GM12878 (cell line): Measurements from ENCODE around the gene C19orf12. TPM values are rescaled to one million over a fixed set of nuclear protein-coding genes. Genes with fewer than 3 reads are reported as not detected.

Experiments
- ATAC-seq: fragments of 200-7000 bp; cut with Tn5 transposase; 3 replicates; pipeline ENCODE4 v1.9.1; 2020; ENCODE audit warnings: mild to moderate bottlenecking, moderate library complexity
- BruUV-seq: library from RNA; stranded (reverse); fragments of 400-500 nt; replicated peaks from 2 replicates; lab custom pipeline; 2021; lab: Mats Ljungman, UMichigan
- CTCF ChIA-PET: fragments of 300-600 bp; sonication (Branson Sonifier 250); formaldehyde crosslinking; extraction: SDS; loops from one replicate; lab custom pipeline; 2021; ENCODE audit warnings: inconsistent platforms; lab: Yijun Ruan, JAX
- POLR2A ChIA-PET: fragments of 350-600 bp; formaldehyde crosslinking; extraction: SDS; loops from one replicate; lab custom pipeline; 2021; ENCODE audit warnings: inconsistent platforms; lab: Charles Lee
- RAD21 ChIA-PET: fragments of 300-600 bp; sonication (Branson Sonifier 250); formaldehyde crosslinking; loops from one replicate; lab custom pipeline; 2023; ENCODE audit warnings: antibody characterized with exemption; ENCODE audit not compliant: unreplicated experiment; lab: Charles Lee
- SMC1A ChIA-PET: fragments of 300-600 bp; sonication (Branson Sonifier 250); formaldehyde crosslinking; loops from one replicate; lab custom pipeline; 2023; ENCODE audit not compliant: unreplicated experiment, uncharacterized antibody; lab: Charles Lee
- DNase-seq: peaks from one replicate; pipeline ENCODE4 v3.0.0-alpha.2; 2011; ENCODE audit warnings: low read depth, low spot score
- FAIRE-seq: peaks from 3 replicates; lab custom pipeline; 2011; peaks lifted over from hg19 to GRCh38; lab: Jason Lieb, UNC
- H2AFZ ChIP-seq: 2 replicates; pipeline ENCODE4 v1.6.0; 2011; ENCODE audit warnings: low read depth, low read length, control low read depth; ENCODE audit not compliant: control insufficient read depth
- H3K27ac ChIP-seq: 2 replicates; pipeline ENCODE4 v1.5.1; 2011; ENCODE audit warnings: control low read depth; ENCODE audit not compliant: control insufficient read depth, insufficient read depth
- H3K27me3 ChIP-seq, 2 experiments: replicated peaks in 1 of 2; 2 replicates each; pipeline versions ENCODE4 v1.6.0 to v1.6.1; 2011; ENCODE audit warnings: low read length in 1 of 2; ENCODE audit not compliant: control insufficient read depth in 2 of 2, insufficient read depth in 2 of 2
- H3K36me3 ChIP-seq, 2 experiments: 2 replicates each; pipeline ENCODE4 v1.5.1; 2011; ENCODE audit warnings: low read length in 1 of 2; ENCODE audit not compliant: control insufficient read depth in 2 of 2, insufficient read depth in 2 of 2
- H3K4me1 ChIP-seq: 2 replicates; pipeline ENCODE4 v1.6.1; 2011; ENCODE audit warnings: mild to moderate bottlenecking, low read length, moderate library complexity, mixed read lengths; ENCODE audit not compliant: control insufficient read depth, insufficient read depth
- H3K4me2 ChIP-seq: 2 replicates; pipeline ENCODE4 v1.6.0; 2011; ENCODE audit warnings: control low read depth; ENCODE audit not compliant: control insufficient read depth, insufficient read depth
- H3K4me3 ChIP-seq: fragments of 200-600 bp; sonication (generic); 2 replicates; pipeline ENCODE4 v1.5.1; 2016
- H3K79me2 ChIP-seq: 2 replicates; pipeline ENCODE4 v1.6.0; 2011; ENCODE audit warnings: low read length; ENCODE audit not compliant: control insufficient read depth, insufficient read depth
- H3K9ac ChIP-seq: 2 replicates; pipeline ENCODE4 v1.8.0; 2011; ENCODE audit warnings: low read length, control low read depth, mixed read lengths; ENCODE audit not compliant: control insufficient read depth, insufficient read depth
- H3K9me3 ChIP-seq: replicated peaks from 3 replicates; pipeline ENCODE4 v1.5.1; 2011; ENCODE audit warnings: mild to moderate bottlenecking, low read length; ENCODE audit not compliant: control insufficient read depth, insufficient read depth
- H4K20me1 ChIP-seq: 2 replicates; pipeline ENCODE4 v1.6.0; 2011; ENCODE audit not compliant: control insufficient read depth, insufficient read depth
- CUX1 ChIP-seq: IDR thresholded peaks from 2 replicates; pipeline ENCODE4 v1.6.1; 2012; ENCODE audit warnings: improper control_type of control experiment, low read depth, low read length; ENCODE audit not compliant: insufficient replicate concordance
- PAX8 ChIP-seq: fragments of 450-650 bp; IDR thresholded peaks from 2 replicates; pipeline ENCODE4 v1.6.1; 2017; ENCODE audit warnings: mild to moderate bottlenecking, moderate library complexity
- RFX5 ChIP-seq: IDR thresholded peaks from 2 replicates; pipeline ENCODE4 v1.6.1; 2011; ENCODE audit warnings: low read depth, low read length, improper control_type of control experiment
- WGBS: methylation state at CpG from one replicate; pipeline ENCODE4 v1.1.6; 2016; ENCODE audit warnings: low lambda C conversion rate; ENCODE audit not compliant: insufficient replicate concordance, insufficient coverage; ENCODE audit errors: missing lambda C conversion rate; 5-methylcytosine and 5-hydroxymethylcytosine counted together
- in situ Hi-C: fragments of 300-500 bp; cut with MboI; formaldehyde crosslinking; loops from 9 replicates; pipeline ENCODE4 v1.14.3; 2018; ENCODE audit warnings: mixed read lengths
- intact Hi-C: fragments of 100-400 bp; cut with micrococcal nuclease; formaldehyde crosslinking; loops from one replicate; pipeline ENCODE4 v1.14.2; 2022; ENCODE audit not compliant: unreplicated experiment
- polyA plus RNA-seq, 11 experiments: library from polyadenylated mRNA; depleted of rRNA in 4 of 11; unstranded in 6 of 11; stranded (reverse) in 5 of 11; fragments of >200 nt; fragmentation: Nextera tagmentation in 4 of 11; fragmentation: Illumina TruSeq in 1 of 11; extraction: Ambion mirVana in 4 of 11; extraction: Trizol in 1 of 11; gene quantifications; 1 replicate in 1 of 11; 2 replicates in 10 of 11; pipeline versions ENCODE4 v1.2.1 to v1.2.3, GENCODE V29; 2011 to 2016; ENCODE audit warnings: inconsistent platforms in 2 of 11, missing spikeins in 2 of 11, low read depth in 1 of 11
- total RNA-seq, 4 experiments: library from RNA; depleted of rRNA in 3 of 4; stranded (reverse); fragments of >200 nt in 3 of 4; fragmentation: Illumina TruSeq in 1 of 4; extraction: Trizol in 1 of 4; gene quantifications; 2 replicates each; pipeline versions ENCODE4 v1.2.1 to v1.2.3, GENCODE V29; 2013 to 2021

Gene C19orf12
- total and polyA plus RNA-seq, 10 of the 15 experiments (the other 5 are each of a cell fraction or from before 2014, with no cell fraction given): 2.3 to 23.5 (median 20.3) TPM

DNA sequence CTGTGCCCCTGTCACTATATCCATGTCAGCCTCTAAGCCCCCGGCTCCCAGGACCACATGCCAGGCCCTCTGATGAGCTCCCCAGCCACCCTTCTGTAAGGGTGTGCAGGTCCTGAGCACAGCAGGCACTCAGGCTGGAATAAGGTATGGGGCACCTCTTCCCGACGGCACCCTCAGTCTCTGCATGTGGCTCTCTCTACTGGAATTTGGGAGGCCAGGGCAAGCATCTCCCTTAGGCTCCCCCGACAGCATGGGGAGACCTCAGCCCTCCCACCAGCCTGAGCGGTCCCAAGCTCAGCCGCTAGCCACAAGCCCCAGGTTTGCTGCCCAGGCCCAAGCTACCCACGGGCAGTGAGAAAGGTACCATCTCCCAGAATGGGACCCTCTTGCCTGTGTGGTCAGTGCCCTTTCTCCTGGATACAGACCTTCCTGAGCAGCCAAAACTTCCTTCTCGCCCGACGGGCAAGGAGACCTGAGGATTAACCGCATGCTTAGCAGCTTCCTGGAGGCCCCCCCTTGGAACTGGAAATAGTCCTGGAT lies 22.5 kb upstream of the C19orf12 start:
- no peak overlapping the region for H3K27ac ChIP-seq
- DNase-seq (no peak), FAIRE-seq (no peak)
- in situ Hi-C loops: loop anchor here (5.0 kb wide), 1 partner anchor 135 kb away; no protein-coding TSS in a partner anchor
- WGBS: 38% methylated on average over 11 of the region's 11 CpGs
- POLR2A ChIA-PET: no interaction called here
- no TSS peak for BruUV-seq
- H3K79me2 ChIP-seq: no peaks in the 10 kb centered on the region
- H3K36me3 ChIP-seq: no peaks in the 10 kb centered on the region
- no peak overlapping the region for H3K9ac ChIP-seq
- TF ChIP-seq RFX5 (no peak), PAX8 (no peak), CUX1 (no peak)
- TF ChIP-seq, all 136 proteins: peak for 0
- Histone ChIP-seq H3K27me3 (peaks cover 0 to 3% of the 10 kb centered on the region in 2 experiments; a peak in 2 of 4 replicates), H3K4me1 (no peaks in the 10 kb centered on the region), H3K9me3 (no peaks in the 10 kb centered on the region), H3K4me3 (no peak overlapping the region), H2AFZ (no peak overlapping the region), H3K4me2 (no peak overlapping the region), H4K20me1 (no peaks in the 10 kb centered on the region)
- intact Hi-C loops: no loop called here
- ChIA-PET CTCF (interaction anchor here (0.8 kb wide), 1 partner anchor 135 kb away, joined by 3 read pairs; no protein-coding TSS in a partner anchor), RAD21 (no interaction called here), SMC1A (no interaction called here)
- ATAC-seq: no peak
